H9 (cell line): Measurements from ENCODE around the gene B9D1. TPM values are rescaled to one million over a fixed set of nuclear protein-coding genes. Genes with fewer than 3 reads are reported as not detected.
A peak's percentile ranks its signal among the peaks of the same experiment; 100 is the strongest.

Experiments
- DNase-seq: peaks from one replicate; pipeline ENCODE4 v3.0.0-alpha.2; 2017
- H2AFZ ChIP-seq: one replicate; pipeline ENCODE4 v1.6.1; 2013; ENCODE audit warnings: mild to moderate bottlenecking, low read length, control low read depth, moderate library complexity
- H2AK5ac ChIP-seq: 2 replicates; pipeline ENCODE4 v1.6.1; 2013; ENCODE audit warnings: low read length, control low read depth, mixed read lengths; ENCODE audit not compliant: insufficient read length
- H2BK120ac ChIP-seq: one replicate; pipeline ENCODE4 v1.6.1; 2013; ENCODE audit warnings: low read depth, mild to moderate bottlenecking, low read length, control low read depth, inconsistent platforms; ENCODE audit not compliant: poor library complexity, severe bottlenecking
- H2BK12ac ChIP-seq: 2 replicates; pipeline ENCODE4 v1.6.1; 2013; ENCODE audit warnings: low read length, control low read depth, mixed read lengths, low read depth; ENCODE audit not compliant: insufficient read length
- H2BK15ac ChIP-seq: 2 replicates; pipeline ENCODE4 v1.6.1; 2013; ENCODE audit warnings: low read depth, low read length, control low read depth
- H2BK20ac ChIP-seq: one replicate; pipeline ENCODE4 v1.6.1; 2013; ENCODE audit warnings: low read depth, mild to moderate bottlenecking, low read length, control low read depth, inconsistent platforms; ENCODE audit not compliant: poor library complexity, severe bottlenecking
- H2BK5ac ChIP-seq: 2 replicates; pipeline ENCODE4 v1.6.1; 2013; ENCODE audit warnings: low read length, control low read depth, mixed read lengths; ENCODE audit not compliant: insufficient read length
- H3K14ac ChIP-seq: 2 replicates; pipeline ENCODE4 v1.6.1; 2013; ENCODE audit warnings: low read length, control low read depth; ENCODE audit not compliant: insufficient read depth
- H3K18ac ChIP-seq: 2 replicates; pipeline ENCODE4 v1.6.1; 2013; ENCODE audit warnings: low read depth, mild to moderate bottlenecking, mixed read lengths, low read length, control low read depth; ENCODE audit not compliant: insufficient read length
- H3K23ac ChIP-seq: 2 replicates; pipeline ENCODE4 v1.6.1; 2013; ENCODE audit warnings: low read length, control low read depth, mixed read lengths, low read depth; ENCODE audit not compliant: insufficient read length
- H3K23me2 ChIP-seq: 2 replicates; pipeline ENCODE4 v1.6.1; 2013; ENCODE audit warnings: low read depth, mild to moderate bottlenecking, mixed read lengths, low read length, control low read depth; ENCODE audit not compliant: insufficient read length, poor library complexity, severe bottlenecking
- H3K27ac ChIP-seq: 2 replicates; pipeline ENCODE4 v1.5.1; 2013; ENCODE audit warnings: low read length, control low read depth, mixed read lengths, low read depth; ENCODE audit not compliant: insufficient read length
- H3K27me3 ChIP-seq: 2 replicates; pipeline ENCODE4 v1.6.1; 2013; ENCODE audit warnings: low read length, control low read depth, inconsistent platforms; ENCODE audit not compliant: insufficient read depth
- H3K4ac ChIP-seq: 2 replicates; pipeline ENCODE4 v1.6.1; 2013; ENCODE audit warnings: low read depth, mild to moderate bottlenecking, control low read depth, inconsistent platforms, low read length, moderate library complexity
- H3K4me1 ChIP-seq: 2 replicates; pipeline ENCODE4 v1.6.1; 2013; ENCODE audit warnings: low read length, control low read depth, inconsistent platforms; ENCODE audit not compliant: insufficient read depth
- H3K4me2 ChIP-seq: 2 replicates; pipeline ENCODE4 v1.6.1; 2013; ENCODE audit warnings: low read length, control low read depth, mixed read lengths; ENCODE audit not compliant: insufficient read length, insufficient read depth
- H3K56ac ChIP-seq: 2 replicates; pipeline ENCODE4 v1.6.1; 2013; ENCODE audit warnings: low read depth, mild to moderate bottlenecking, mixed read lengths, low read length, control low read depth; ENCODE audit not compliant: insufficient read length
- H3K79me1 ChIP-seq: 2 replicates; pipeline ENCODE4 v1.6.1; 2013; ENCODE audit warnings: low read depth, mild to moderate bottlenecking, moderate library complexity, low read length, control low read depth, inconsistent platforms; ENCODE audit not compliant: insufficient read depth, poor library complexity, severe bottlenecking
- H3K79me2 ChIP-seq: 2 replicates; pipeline ENCODE4 v1.6.1; 2013; ENCODE audit warnings: low read length, control low read depth, inconsistent platforms; ENCODE audit not compliant: insufficient read depth
- H3K9ac ChIP-seq: 2 replicates; pipeline ENCODE4 v1.6.1; 2013; ENCODE audit warnings: low read length, control low read depth, mixed read lengths; ENCODE audit not compliant: insufficient read length; ENCODE audit errors: extremely low read depth
- H3K9me3 ChIP-seq: one replicate; pipeline ENCODE4 v1.6.1; 2013; ENCODE audit warnings: low read depth, low read length, inconsistent platforms; ENCODE audit not compliant: control insufficient read depth
- H3T11ph ChIP-seq: one replicate; pipeline ENCODE4 v1.6.1; 2013; ENCODE audit warnings: mild to moderate bottlenecking, low read length, control low read depth, inconsistent platforms
- H4K20me1 ChIP-seq: one replicate; pipeline ENCODE4 v1.6.1; 2013; ENCODE audit not compliant: control insufficient read depth, insufficient read length, insufficient read depth
- H4K5ac ChIP-seq: 2 replicates; pipeline ENCODE4 v1.6.1; 2013; ENCODE audit warnings: low read depth, mild to moderate bottlenecking, mixed read lengths, low read length, control low read depth; ENCODE audit not compliant: insufficient read length
- H4K8ac ChIP-seq: replicated peaks from 2 replicates; pipeline ENCODE4 v1.6.1; 2013; ENCODE audit warnings: low read length, control low read depth, mixed read lengths, low read depth; ENCODE audit not compliant: insufficient read length
- H4K91ac ChIP-seq: 2 replicates; pipeline ENCODE4 v1.6.1; 2013; ENCODE audit warnings: low read depth, mild to moderate bottlenecking, moderate library complexity, mixed read lengths, low read length, control low read depth; ENCODE audit not compliant: insufficient read length
- H3K27ac Mint-ChIP-seq, 3 experiments: 2 replicates in 2 of 3; 3 replicates in 1 of 3; pipeline ENCODE4 v1.8.0; 2020 to 2021; ENCODE audit warnings: mixed read lengths in 3 of 3, mild to moderate bottlenecking in 1 of 3, moderate library complexity in 1 of 3
- H3K27me3 Mint-ChIP-seq: 2 replicates; pipeline ENCODE4 v1.8.0; 2021; ENCODE audit warnings: low read depth, mild to moderate bottlenecking, moderate library complexity, mixed read lengths
- H3K36me3 Mint-ChIP-seq, 3 experiments: 2 replicates in 2 of 3; 3 replicates in 1 of 3; pipeline ENCODE4 v1.8.0; 2020 to 2021; ENCODE audit warnings: low read depth in 3 of 3, mixed read lengths in 3 of 3; ENCODE audit not compliant: insufficient read depth in 1 of 3
- H3K4me1 Mint-ChIP-seq, 2 experiments: 2 replicates each; pipeline ENCODE4 v1.8.0; 2020; ENCODE audit warnings: mixed read lengths in 2 of 2
- H3K4me3 Mint-ChIP-seq, 2 experiments: 2 replicates in 1 of 2; 3 replicates in 1 of 2; pipeline ENCODE4 v1.8.0; 2020 to 2021; ENCODE audit warnings: mild to moderate bottlenecking in 2 of 2, mixed read lengths in 2 of 2, moderate library complexity in 1 of 2
- H3K9me3 Mint-ChIP-seq, 2 experiments: 2 replicates in 1 of 2; 3 replicates in 1 of 2; pipeline ENCODE4 v1.8.0; 2020; ENCODE audit warnings: mild to moderate bottlenecking in 2 of 2, mixed read lengths in 2 of 2, moderate library complexity in 1 of 2
- CTCF ChIP-seq: fragments of 200-600 bp; sonication (generic); conservative IDR thresholded peaks from 3 replicates; pipeline ENCODE4 v1.8.0; 2021; ENCODE audit warnings: antibody characterized with exemption, mild to moderate bottlenecking
- WGBS: extraction: QIAGEN DNeasy Blood & Tissue Kit; methylation state at CpG from one replicate; pipeline ENCODE4 v1.1.7; 2013; ENCODE audit warnings: missing lambda C conversion rate, low lambda C conversion rate, mixed read lengths; ENCODE audit not compliant: insufficient read length; ENCODE audit errors: extremely low coverage; 5-methylcytosine and 5-hydroxymethylcytosine counted together
- total RNA-seq: library from RNA; stranded (reverse); gene quantifications from 2 replicates; pipeline ENCODE4 v1.2.1, GENCODE V29; 2021

The B9D1 gene
- total RNA-seq, 1 experiment from 2014 or later = 30.4 TPM

- H3K56ac ChIP-seq = no peak overlapping the region
- no peak overlapping the region for H3K4me2 ChIP-seq
- peaks cover 7% of the 10 kb centered on the region; the same call in 1 of the 2 replicates for H3K4me1 ChIP-seq
- no peaks in the 10 kb centered on the region for H3K9me3 ChIP-seq
- Mint-ChIP-seq H3K4me1 (peaks cover 28 to 34% of the 10 kb centered on the region in 2 experiments), H3K36me3 (peaks cover 6 to 12% (median 11%) of the 10 kb centered on the region in 3 experiments; a peak in 6 of 7 replicates), H3K27ac (no peak overlapping the region), H3K4me3 (no peak overlapping the region), H3K9me3 (no peaks in the 10 kb centered on the region), H3K27me3 (no peaks in the 10 kb centered on the region)
- no CpG with 5 or more reads among the region's 7 CpGs for WGBS
- H2AFZ ChIP-seq = no peak overlapping the region
- H3K79me2 ChIP-seq = no peaks in the 10 kb centered on the region
- H3K9ac ChIP-seq = no peak overlapping the region
- no peak overlapping the region for H2BK15ac ChIP-seq
- no peaks in the 10 kb centered on the region for H4K20me1 ChIP-seq
- no peak overlapping the region for H2BK12ac ChIP-seq
- H2BK20ac ChIP-seq = no peak overlapping the region
- no peak overlapping the region for H3K23ac ChIP-seq
- H3K18ac ChIP-seq = no peak overlapping the region
- no peak overlapping the region for H2AK5ac ChIP-seq
- H3K79me1 ChIP-seq = no peaks in the 10 kb centered on the region
- H3K27me3 ChIP-seq = no peaks in the 10 kb centered on the region
- no peak overlapping the region for H3K4ac ChIP-seq
- no peak for TF ChIP-seq CTCF
- no peak overlapping the region for H3T11ph ChIP-seq
- H3K27ac ChIP-seq = no peak overlapping the region
- H3K23me2 ChIP-seq = no peaks in the 10 kb centered on the region
- no peak overlapping the region for H2BK5ac ChIP-seq
- H4K91ac ChIP-seq = no peak overlapping the region
- no peak overlapping the region for H4K8ac ChIP-seq
- H4K5ac ChIP-seq = no peak overlapping the region
- no peak overlapping the region for H2BK120ac ChIP-seq
- DNase-seq = peak; percentile 29
- H3K14ac ChIP-seq = no peak overlapping the region
Observed at GRCh38 chr17:19342611-19343255, 19.8 kb downstream of the B9D1 start.
